Right ventricle myocardium superior (tissue), 1 donor: ENCODE measurements around the gene UBASH3A. TPM values are rescaled to one million over a fixed set of nuclear protein-coding genes. Genes with fewer than 3 reads are reported as not detected.
"Not testable (repeated sequence)": the region's sequence is repeated elsewhere in the genome, so short reads cannot be mapped to it uniquely, and the experiment has no call there.

Experiments
- ATAC-seq: fragments of 200-7000 bp; cut with Tn5 transposase; one replicate; pipeline ENCODE4 v1.9.1; 2020; ENCODE audit warnings: mild to moderate bottlenecking; ENCODE audit not compliant: poor library complexity
- DNase-seq: peaks from one replicate; pipeline ENCODE4 v3.0.0-alpha.2; 2020
- intact Hi-C: fragments of 100-400 bp; cut with DNase I; formaldehyde crosslinking; loops from one replicate; pipeline ENCODE4 v1.11.2; 2022
- total RNA-seq: library from RNA; stranded (reverse); fragmentation: NEBNext Ultra II Directional; extraction: Animal tissue kit (Norgen Biotek cat#: 25700); gene quantifications from one replicate; pipeline ENCODE4 v1.2.1, GENCODE V29; 2021
- donor health status: DM: no; HTN: yes; CAD: no; lungs with severe emphysema.

The UBASH3A gene
- total RNA-seq, 1 donor from 2014 or later, result not detected

GRCh38 chr21:42401820-42402251 lies 1.9 kb upstream of the UBASH3A start:
- DNase-seq (no peak), ATAC-seq (no peak)
- intact Hi-C loops, result no loop called here

GRCh38 chr21:42404539-42404938 lies 837 bp downstream of the UBASH3A start:
- ATAC-seq, result no peak
- no peak for DNase-seq
- intact Hi-C loops, result no loop called here

- intact Hi-C loops, result no loop called here
- DNase-seq (no peak), ATAC-seq (no peak)
Measured at GRCh38 chr21:42405064-42406013, 1.6 kb downstream of the UBASH3A start.

- ATAC-seq, result no peak
- DNase-seq, result no peak
- intact Hi-C loops, result no loop called here
Measured at GRCh38 chr21:42406201-42406621, 2.5 kb downstream of the UBASH3A start.

GRCh38 chr21:42406866-42407265 lies 3.2 kb downstream of the UBASH3A start:
- no peak for ATAC-seq
- intact Hi-C loops, result no loop called here
- no peak for DNase-seq

GRCh38 chr21:42407476-42407875 lies 3.8 kb downstream of the UBASH3A start:
- intact Hi-C loops, result no loop called here
- ATAC-seq (no peak), DNase-seq (no peak)

GRCh38 chr21:42408718-42409117 lies 5.0 kb downstream of the UBASH3A start:
- ATAC-seq, DNase-seq, intact Hi-C loops: not testable (repeated sequence)

- intact Hi-C loops, result no loop called here
Measured at GRCh38 chr21:42409366-42409765, 5.7 kb downstream of the UBASH3A start.

GRCh38 chr21:42411197-42411869 lies 7.6 kb downstream of the UBASH3A start:
- DNase-seq (no peak), ATAC-seq (no peak)
- intact Hi-C loops, result no loop called here

More at GRCh38 chr21:42409366-42409765, 5.7 kb downstream of the UBASH3A start:
- no peak for DNase-seq
- ATAC-seq, result no peak

GRCh38 chr21:42411891-42412635 lies 8.4 kb downstream of the UBASH3A start:
- intact Hi-C loops, result no loop called here
- no peak for ATAC-seq
- no peak for DNase-seq

- intact Hi-C loops, result no loop called here
- DNase-seq (no peak), ATAC-seq (no peak)
Measured at GRCh38 chr21:42412636-42412933, 8.9 kb downstream of the UBASH3A start.

GRCh38 chr21:42413093-42413492 lies 9.4 kb downstream of the UBASH3A start:
- no peak for ATAC-seq
- intact Hi-C loops, result no loop called here
- DNase-seq, result no peak

GRCh38 chr21:42413500-42413899 lies 9.8 kb downstream of the UBASH3A start:
- intact Hi-C loops, result no loop called here
- no peak for DNase-seq
- no peak for ATAC-seq

- intact Hi-C loops, result no loop called here
- no peak for ATAC-seq
- no peak for DNase-seq
Measured at GRCh38 chr21:42414066-42414465, 10.4 kb downstream of the UBASH3A start.

- no peak for DNase-seq
- intact Hi-C loops, result no loop called here
- no peak for ATAC-seq
Measured at GRCh38 chr21:42414553-42414927, 10.8 kb downstream of the UBASH3A start.

- intact Hi-C loops, result no loop called here
- ATAC-seq (no peak), DNase-seq (no peak)
Measured at GRCh38 chr21:42414928-42415769, 11.4 kb downstream of the UBASH3A start.

GRCh38 chr21:42417533-42417932 lies 13.8 kb downstream of the UBASH3A start:
- intact Hi-C loops, result no loop called here
- ATAC-seq, result no peak
- DNase-seq, result no peak

- intact Hi-C loops, result no loop called here
- ATAC-seq, result no peak
- no peak for DNase-seq
Measured at GRCh38 chr21:42418886-42419285, 15.2 kb downstream of the UBASH3A start.

- ATAC-seq (no peak), DNase-seq (no peak)
- intact Hi-C loops, result no loop called here
Measured at GRCh38 chr21:42419845-42420244, 16.1 kb downstream of the UBASH3A start.
